Limb (tissue), 2 donors: ENCODE measurements around the gene SLC16A13.
"Not testable (repeated sequence)": the region's sequence is repeated elsewhere in the genome, so short reads cannot be mapped to it uniquely, and the experiment has no call there.

Experiments used
- DNase-seq, 2 donors: peaks; one replicate each; pipeline ENCODE4 v3.0.0-alpha.2; 2016; ENCODE audit errors: extremely low spot score in 2 of 2

SLC16A13 gene, protein sequence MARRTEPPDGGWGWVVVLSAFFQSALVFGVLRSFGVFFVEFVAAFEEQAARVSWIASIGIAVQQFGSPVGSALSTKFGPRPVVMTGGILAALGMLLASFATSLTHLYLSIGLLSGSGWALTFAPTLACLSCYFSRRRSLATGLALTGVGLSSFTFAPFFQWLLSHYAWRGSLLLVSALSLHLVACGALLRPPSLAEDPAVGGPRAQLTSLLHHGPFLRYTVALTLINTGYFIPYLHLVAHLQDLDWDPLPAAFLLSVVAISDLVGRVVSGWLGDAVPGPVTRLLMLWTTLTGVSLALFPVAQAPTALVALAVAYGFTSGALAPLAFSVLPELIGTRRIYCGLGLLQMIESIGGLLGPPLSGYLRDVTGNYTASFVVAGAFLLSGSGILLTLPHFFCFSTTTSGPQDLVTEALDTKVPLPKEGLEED

DNA sequence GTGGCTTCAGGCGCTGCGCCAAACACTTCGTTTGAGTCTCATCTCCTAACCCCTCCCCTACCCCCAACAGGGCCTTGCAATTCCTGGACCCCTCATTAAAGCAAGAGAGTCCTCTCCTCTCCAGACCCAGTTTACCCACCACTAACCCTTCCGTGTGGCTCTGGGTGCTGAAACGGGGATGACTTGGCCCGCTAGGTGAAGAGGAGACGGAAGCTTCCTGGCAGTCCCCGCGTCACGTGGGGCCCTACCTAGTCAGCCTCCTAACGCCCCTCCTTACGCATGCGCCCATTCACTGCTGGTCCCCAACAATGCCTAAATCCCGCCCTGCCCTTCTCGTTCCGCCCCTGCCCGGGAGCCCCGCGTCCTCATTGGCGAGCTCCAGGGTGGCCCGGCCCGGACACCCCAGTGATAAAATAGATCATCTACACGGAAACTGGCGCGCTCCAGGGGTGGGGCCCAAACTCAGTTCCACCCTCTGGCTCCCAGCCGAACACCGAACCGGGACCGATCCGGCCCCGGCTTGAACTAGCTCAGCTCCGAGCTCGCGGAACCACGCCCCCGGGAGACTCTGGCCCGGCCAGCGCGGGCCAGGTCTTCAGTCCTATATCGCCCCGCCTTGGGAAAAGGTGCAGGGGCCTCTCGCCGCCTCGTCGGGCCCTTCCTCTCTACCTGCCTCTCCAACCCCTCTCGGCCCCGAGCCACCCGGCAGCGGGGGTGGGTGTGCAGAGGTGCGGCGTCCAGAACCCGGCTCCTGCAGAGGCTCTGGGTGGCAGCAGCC lies at the start of gene SLC16A13:
SLC16A13 (plus strand) TSS at position 425 of the 778 bp plus-strand sequence. CDS start 368 bp downstream, outside the sequence.
- DNase-seq: peak; percentile 91 to 94

DNA sequence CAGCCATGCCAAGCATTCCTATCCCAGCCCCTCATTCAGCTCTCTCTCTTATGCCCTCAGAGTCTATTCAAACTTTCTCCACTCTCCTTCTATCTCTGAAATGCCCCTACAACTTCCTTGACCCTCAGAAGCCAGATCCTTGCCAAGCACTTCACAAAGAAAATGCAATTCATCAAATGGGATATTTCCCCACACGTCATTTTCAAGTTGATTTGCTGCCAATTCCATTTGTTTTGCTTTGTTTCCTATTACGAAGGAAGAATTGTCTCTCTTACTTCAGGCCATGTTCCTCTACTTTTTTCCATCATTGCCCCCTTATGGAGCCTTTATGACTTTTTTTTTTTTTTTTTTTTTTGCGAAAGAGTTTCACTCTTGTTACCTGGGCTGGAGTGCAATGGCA lies 49.1 kb upstream of the SLC16A13 start:
- no peak for DNase-seq

DNA sequence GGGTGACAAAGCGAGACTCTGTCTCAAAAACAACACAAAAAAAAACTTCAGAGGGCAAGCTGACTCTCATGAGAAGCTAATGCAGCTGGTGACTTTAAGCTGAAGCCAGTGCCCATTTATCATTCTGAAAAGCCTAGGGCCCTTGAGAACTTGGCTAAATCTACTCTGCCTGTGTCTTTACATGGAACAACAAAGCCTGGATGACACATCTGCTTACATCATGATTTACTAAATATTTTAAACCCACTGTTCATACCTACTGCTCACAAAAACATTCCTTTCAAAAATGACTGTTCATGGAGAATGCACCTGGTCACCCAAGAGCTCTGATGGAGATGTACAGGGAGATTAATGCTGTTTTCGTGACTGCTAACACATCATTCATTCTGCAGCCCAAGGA lies 46.0 kb upstream of the SLC16A13 start:
- DNase-seq: no peak

DNA sequence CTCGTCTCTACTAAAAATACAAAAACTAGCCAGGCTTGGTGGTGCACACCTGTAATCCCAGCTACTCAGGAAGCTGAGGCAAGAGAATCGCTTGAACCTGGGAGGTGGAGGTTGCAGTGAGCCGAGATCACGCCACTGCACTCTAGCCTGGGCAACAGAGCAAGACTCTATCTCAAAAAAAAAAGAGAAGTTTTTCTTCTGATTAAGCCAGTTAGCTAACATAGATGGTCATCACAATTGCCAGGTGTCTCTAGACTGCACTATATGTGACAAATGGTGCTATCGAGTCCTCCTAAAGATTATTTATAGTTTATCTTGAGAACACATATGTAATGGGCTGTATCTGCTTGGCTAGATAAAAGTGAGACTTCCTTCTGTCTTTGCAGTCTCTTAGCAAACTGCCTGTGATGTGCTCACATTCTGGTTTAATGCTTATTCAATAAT lies 42.2 kb upstream of the SLC16A13 start:
- DNase-seq: not testable (repeated sequence)

DNA sequence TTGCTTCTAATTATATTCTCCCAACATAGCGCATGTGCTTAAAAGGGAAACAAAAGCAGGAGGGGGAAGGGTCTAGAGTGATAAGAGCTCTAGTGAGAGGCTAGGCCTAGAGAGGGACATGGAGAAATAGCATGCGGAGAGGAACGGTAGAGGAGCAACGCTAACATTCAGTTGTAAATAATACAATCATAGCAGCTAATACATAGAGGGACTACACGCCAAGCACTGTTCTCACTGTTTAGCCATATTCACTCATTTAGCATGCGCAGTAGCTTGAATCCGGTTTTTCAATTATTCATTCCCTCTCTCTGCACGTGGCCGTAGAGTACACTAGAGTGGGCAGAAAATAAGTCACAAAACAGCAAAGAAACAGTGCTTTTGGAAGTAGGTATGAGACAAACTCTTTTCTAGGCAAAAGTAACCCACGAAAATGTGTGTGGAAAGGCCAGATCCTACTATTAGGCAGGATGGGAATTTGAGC lies 41.7 kb upstream of the SLC16A13 start:
- no peak for DNase-seq

DNA sequence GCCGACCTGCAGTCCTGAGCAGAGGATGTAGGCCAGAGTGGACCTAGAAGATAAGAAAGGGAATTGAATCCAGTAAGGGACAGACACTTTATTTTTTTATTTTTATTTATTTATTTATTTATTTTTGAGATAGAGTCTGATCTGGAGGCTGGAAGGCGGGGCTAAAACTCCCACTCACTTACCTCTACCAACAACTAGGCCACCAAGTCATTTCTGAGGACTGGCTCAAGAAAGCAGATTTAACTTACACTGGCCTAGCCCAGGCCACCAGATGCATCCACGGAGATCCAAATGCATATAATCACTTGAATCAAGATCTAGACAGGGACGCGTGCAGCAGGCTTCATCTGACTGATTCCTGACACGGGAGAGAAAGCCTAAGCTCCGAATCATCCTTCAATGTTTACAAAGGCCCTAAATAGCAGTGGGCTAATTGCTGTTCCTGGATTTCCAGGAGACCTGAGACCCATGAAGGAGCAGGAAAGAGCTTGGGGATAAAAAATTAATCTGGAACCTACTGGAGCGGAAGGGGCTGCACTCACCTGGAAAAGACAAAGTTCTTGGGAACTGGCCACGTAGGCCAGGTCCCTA lies 41.1 kb upstream of the SLC16A13 start:
- no peak for DNase-seq

DNA sequence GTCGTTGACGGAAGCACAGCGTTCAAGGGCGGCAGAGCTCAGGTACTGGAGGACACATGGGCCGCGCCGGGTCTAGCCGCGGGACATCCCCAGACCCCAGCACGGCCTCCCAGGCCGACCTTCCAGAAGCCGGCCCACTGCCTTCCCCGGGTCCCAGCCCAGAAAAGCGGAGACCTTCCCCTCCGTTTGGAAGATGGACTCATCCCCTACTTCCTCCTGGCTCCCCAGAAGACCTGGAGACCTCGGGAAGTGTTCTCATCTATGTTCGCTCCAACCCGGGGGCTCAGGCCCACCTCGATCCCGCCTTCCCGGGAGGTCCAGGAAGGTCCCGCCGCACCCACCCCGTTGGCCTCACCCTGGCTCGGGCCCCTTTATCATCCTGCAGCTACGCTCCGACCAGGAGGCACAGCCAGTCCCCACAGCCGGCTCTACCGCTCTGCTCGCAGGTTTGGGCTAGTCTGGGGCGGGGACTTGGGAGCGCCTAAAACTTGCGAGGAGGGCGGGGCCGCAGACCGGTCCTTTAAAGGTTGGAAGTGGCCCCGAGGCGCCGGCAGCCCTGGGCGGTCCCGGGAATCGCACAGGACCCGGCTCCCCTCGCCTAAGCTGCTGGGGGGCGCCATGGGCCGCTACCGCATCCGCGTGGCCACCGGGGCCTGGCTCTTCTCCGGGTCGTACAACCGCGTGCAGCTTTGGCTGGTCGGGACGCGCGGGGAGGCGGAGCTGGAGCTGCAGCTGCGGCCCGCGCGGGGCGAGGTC lies 40.1 kb upstream of the SLC16A13 start, which contains the start of gene ALOX12:
ALOX12 (plus strand) TSS at position 550 of the 756 bp plus-strand sequence; CDS start at position 619, 69 bp downstream.
- peak in 1 of 2 donors; percentile 49 for DNase-seq

DNA sequence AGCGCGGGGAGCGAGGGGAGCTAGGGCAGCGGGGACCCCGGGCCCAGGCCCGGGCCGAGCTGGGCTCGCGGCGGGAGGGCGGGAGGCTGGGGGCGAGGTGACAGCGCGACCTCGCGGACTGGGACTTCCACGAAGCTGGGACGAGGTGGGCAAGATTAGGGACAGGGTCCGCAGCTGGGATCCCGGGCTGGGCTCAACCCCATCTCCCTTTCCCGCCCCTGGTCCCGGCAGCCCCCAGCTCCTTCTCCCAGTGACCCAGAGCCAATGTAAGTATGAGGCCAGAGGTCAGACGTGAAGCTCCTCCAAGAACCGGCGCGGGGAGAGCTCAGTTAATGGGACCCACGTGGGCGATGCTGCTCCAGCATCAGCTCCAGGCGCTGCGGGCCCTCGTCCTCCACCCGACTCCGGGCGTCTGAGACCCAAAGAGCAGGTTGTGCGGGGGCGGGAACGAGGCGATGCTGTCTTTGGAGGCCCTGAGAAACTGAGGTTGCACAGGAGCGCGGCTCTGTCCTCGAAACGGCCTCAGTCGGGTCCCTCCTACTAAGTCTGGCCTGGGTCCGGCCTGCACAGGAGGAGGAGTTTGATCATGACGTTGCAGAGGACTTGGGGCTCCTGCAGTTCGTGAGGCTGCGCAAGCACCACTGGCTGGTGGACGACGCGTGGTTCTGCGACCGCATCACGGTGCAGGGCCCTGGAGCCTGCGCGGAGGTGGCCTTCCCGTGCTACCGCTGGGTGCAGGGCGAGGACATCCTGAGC lies 39.4 kb upstream of the SLC16A13 start:
- DNase-seq: no peak

DNA sequence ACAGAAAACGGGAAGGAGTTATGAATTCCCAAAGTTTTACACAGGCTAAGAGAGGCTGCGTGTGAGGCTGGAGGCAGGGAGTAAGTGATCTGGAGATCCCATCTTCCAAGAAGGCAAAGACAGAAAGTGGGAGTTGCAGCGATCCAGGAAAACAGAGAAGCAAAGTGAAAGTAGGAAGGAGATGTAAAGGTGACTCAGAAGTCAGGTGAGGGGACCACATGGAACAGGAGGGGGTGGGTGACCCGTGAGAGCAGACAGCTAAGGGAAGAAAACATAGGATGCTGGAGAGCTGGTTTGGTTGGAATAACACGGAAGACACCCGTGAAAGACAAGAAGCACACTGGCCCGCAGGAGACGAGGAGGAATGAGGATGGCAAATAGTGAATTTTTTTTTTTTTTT lies 38.6 kb upstream of the SLC16A13 start:
- no peak for DNase-seq

DNA sequence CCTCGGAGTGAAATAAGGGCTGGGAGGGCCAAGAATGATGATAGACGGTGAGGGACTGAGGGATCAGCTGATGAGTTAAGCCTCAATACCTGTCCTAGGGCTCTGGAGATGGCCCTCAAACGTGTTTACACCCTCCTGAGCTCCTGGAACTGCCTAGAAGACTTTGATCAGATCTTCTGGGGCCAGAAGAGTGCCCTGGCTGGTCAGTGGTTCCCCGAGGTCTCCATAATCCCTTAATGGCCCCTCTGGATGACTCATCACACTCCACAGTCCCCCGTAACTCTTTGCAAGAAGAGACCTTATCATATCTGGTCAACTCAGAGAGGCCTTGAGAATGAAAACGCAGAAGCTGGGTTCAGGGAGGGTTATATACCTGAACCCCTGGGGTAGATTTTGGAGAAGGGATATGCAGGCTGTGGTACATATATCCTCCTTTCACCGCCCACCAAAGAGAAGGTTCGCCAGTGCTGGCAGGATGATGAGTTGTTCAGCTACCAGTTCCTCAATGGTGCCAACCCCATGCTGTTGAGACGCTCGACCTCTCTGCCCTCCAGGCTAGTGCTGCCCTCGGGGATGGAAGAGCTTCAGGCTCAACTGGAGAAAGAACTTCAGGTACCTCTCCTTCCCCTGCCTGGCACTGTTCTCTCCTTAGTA lies 36.8 kb upstream of the SLC16A13 start:
- DNase-seq: no peak

DNA sequence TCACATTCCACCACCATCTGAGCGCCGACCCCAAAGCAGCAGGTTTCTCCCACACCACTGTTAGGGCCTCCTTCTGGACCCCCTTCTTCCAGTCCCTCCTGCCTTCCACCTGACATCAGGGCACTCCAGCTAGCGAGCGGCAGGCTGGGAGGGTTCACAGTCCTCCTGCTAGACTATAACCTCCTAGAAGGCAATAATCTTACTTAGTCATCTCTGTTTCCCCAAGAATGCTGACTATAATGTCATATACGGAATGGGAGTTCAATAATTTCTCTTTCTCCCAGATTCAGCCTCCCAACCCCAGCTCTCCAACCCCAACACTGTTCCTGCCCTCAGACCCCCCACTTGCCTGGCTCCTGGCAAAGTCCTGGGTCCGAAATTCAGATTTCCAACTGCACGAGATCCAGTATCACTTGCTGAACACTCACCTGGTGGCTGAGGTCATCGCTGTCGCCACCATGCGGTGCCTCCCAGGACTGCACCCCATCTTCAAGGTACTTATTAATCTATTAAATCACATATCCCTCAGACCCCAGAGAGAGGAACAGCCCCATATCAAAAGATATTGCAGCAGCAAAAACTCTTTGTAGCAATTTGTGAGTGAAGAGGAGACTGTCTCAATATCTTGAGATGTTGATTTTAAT lies 34.4 kb upstream of the SLC16A13 start:
- DNase-seq: no peak

DNA sequence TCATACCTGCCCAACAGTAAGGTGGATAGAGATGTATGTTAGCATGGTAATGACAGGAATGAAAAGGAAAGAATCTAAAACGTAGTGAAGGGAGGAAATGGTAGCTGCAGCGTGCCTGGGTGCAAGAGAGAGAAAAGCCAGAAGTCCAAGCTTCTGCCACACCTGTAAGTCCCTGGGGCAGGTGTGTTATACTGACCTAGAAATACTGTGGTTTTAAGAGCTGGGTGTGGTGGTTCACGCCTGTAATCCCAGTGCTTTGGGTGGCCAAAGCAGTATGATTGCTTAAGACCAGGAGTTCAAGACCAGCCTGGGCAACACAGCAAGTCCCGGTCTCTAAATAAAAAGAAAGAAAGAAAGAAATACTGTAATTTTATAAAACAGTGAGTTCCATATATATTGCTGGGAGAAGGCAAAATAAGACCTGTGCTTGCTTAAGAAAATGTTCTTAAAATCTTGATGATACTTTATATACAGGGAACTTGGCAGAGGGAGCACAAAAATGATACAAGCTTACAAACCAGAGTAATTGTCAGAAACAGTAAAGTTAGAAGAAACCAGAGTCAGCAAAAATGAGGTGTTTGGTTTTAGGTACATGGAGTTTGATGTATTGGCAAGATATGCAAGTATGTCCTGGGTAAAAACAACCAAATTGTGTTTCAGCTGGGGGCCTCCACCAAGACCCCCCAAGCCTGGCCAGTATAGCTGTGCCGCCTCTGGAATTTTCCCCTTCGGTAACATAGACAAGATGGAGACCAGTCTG lies 33.3 kb upstream of the SLC16A13 start:
- no peak for DNase-seq

DNA sequence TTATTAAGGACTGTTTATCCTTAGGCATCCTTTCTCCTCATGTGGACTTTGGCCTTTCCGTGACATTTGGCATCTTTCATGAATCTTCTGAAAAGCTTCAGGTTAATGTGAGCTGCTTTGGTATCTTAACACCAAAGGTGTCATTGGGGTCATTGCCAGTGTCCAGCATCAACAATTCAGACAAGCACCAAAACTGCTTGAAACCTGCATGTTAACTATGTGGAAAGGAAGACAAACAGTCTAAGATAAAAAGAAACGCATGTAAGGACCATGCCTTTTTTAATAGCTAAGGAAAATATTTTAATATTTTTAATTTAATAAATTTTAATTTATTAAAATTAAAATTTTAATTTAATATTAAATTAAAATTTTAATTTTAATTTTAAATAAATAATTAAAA lies 32.1 kb upstream of the SLC16A13 start:
- DNase-seq: no peak

DNA sequence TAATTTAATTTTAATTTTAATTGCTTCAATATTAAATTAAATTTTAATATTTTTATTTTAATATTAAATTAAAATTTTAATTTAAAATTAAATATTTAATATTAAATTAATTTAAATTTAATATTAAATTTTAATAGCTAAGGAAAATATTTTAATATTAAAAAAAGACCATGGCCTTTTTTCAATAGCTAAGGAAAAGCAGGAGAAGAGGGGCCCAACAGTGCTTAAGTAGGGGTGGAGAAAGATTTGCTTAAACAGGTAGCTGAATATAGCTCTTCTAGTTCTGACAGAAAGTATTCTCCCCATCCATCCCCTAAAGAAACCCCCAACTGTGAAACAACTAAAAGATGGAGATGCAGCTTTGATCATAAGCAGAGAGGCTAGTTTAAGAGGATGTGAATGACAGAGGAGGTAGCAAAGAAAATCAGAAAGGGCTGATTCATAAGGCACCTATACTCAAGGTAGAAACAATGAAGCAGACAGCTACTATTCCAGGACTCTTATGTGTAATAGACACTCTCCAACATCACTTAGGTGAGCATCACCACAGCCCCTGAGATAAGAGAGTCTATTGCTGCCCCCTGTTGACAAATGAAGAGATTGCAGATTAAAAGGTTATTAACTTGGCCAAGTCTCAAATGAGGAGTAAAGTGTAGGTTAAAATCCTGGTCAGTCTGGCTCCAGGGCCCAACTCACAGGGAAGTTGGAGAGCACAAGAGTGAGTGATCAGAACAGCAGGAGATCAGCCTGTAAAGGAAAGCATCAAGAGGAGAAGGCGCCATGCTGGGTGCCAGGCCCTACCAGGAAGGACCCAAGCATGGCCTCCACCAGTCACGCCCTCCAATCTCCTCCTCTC lies 31.2 kb upstream of the SLC16A13 start:
- peak in 1 of 2 donors; percentile 55 for DNase-seq

DNA sequence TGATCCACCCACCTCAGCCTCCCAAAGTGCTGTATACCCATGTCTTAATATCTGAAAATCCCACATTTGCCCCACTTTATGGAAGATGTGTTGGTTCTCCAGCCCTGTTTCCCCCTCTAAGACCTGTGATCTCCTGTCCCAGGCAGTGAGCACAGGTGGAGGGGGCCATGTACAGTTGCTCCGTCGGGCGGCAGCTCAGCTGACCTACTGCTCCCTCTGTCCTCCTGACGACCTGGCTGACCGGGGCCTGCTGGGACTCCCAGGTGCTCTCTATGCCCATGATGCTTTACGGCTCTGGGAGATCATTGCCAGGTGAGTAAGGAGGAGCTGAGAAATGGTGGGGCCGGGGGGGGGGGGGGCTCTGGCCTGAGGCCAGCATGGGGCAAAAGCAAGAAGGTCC lies 30.1 kb upstream of the SLC16A13 start:
- no peak for DNase-seq

DNA sequence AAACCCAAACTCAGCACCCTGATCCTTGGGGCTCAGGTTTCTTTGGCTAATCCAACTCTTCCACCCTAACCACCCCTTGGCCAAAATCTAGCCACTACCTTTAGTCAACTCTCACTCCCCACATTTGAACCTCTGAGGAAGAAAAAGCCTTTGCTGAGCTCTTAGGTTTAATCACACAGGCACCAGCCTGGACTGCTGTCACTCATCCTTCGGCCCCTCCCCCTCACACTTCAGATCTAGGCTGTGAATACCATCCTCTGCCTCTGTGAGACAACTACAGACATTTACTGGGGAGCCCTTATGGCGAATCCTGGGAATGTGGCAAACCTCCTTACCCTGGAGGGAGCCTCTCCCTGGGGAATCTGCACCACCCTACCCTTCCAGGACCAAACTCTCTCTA lies 28.7 kb upstream of the SLC16A13 start:
- DNase-seq: no peak

DNA sequence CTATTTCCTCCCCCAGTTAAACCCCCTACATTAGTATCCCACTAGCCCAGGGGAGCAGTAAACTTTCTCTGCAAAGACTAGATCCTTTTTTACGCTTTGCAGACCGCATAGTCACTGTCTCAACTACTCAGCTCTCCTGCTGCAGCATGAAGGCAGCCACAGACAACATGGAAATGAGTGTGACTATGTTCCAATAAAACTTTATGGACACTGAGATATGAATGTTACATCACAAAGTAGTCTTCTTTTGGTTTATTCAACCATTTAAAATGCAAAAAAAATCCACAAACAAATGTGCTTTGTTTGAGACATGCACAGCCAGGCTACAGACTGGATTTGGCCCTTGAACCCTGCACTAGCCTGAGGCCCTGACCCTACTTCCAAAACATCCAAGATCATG lies 25.3 kb upstream of the SLC16A13 start:
- DNase-seq: no peak

DNA sequence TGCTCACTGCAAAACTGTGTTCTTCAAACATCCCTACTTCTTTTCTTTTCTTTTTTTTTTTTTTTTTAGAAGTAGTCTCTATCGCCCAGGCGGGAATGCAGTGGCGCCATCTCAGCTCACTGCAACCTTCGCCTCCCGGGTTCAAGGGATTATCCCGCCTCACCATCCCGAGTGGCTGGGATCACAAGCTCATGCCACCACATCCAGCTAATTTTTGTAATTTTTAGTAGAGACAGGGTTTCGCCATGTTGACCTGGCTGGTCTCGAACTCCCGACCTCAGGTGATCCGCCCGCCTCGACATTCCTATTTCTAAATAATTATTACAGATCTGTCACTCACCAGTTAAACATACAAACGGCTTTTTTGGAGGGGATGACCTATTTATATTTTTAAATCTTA lies 24.4 kb upstream of the SLC16A13 start:
- DNase-seq: no peak
